SK-N-SH (cell line): ENCODE measurements around the gene MUC20. TPM values are rescaled to one million over a fixed set of nuclear protein-coding genes. Genes with fewer than 3 reads are reported as not detected.
"Not testable (repeated sequence)": the region's sequence is repeated elsewhere in the genome, so short reads cannot be mapped to it uniquely, and the experiment has no call there.

Source experiments
- CTCF ChIA-PET: fragments of 300-600, 350-600 bp; formaldehyde crosslinking; extraction: SDS; loops from one replicate; lab custom pipeline; 2021; lab: Yijun Ruan, JAX
- POLR2A ChIA-PET: fragments of 350-600 bp; sonication (Branson Sonifier 250); formaldehyde crosslinking; extraction: SDS; loops from one replicate; lab custom pipeline; 2020; ENCODE audit warnings: antibody characterized with exemption, inconsistent platforms; lab: Yijun Ruan, JAX
- DNase-seq: peaks from one replicate; pipeline ENCODE4 v3.0.0; 2012
- H2AFZ ChIP-seq: fragments of 200-600 bp; sonication (generic); 2 replicates; pipeline ENCODE4 v1.8.1; 2016; ENCODE audit warnings: antibody characterized with exemption, mild to moderate bottlenecking, low read depth
- H3F3A ChIP-seq: fragments of 200-600 bp; sonication (generic); replicated peaks from 2 replicates; pipeline ENCODE3; 2016; ENCODE audit warnings: antibody characterized with exemption, mild to moderate bottlenecking; ENCODE audit not compliant: insufficient read depth
- H3K27ac ChIP-seq, 2 experiments: fragments of 200-500 bp in 1 of 2; fragments of 200-600 bp in 1 of 2; sonication (Bioruptor generic) in 1 of 2; sonication (generic), shearing (Covaris generic) in 1 of 2; 2 replicates each; pipeline versions ENCODE4 v1.5.1 to v1.6.1; 2014 to 2016; ENCODE audit warnings: low read depth in 2 of 2, inconsistent platforms in 1 of 2, low read length in 1 of 2, mild to moderate bottlenecking in 1 of 2, mixed read lengths in 1 of 2
- H3K27me3 ChIP-seq: fragments of 200-600 bp; sonication (generic), shearing (Covaris generic); 2 replicates; pipeline ENCODE4 v1.6.1; 2016; ENCODE audit warnings: mixed run types; ENCODE audit not compliant: insufficient read depth
- H3K36me3 ChIP-seq, 2 experiments: fragments of 200-500 bp in 1 of 2; fragments of 200-600 bp in 1 of 2; sonication (Bioruptor generic) in 1 of 2; sonication (generic) in 1 of 2; replicated peaks in 1 of 2; 2 replicates each; pipeline versions ENCODE3 to v1.5.1; 2014 to 2016; ENCODE audit warnings: low read length in 1 of 2, mild to moderate bottlenecking in 1 of 2; ENCODE audit not compliant: insufficient read depth in 2 of 2, control insufficient read depth in 1 of 2
- H3K4me1 ChIP-seq, 2 experiments: fragments of 200-500 bp in 1 of 2; fragments of 200-600 bp in 1 of 2; sonication (Bioruptor generic) in 1 of 2; sonication (generic), shearing (Covaris generic) in 1 of 2; 2 replicates each; pipeline versions ENCODE4 v1.5.1 to v1.6.1; 2014 to 2016; ENCODE audit warnings: low read depth in 1 of 2, low read length in 1 of 2, mixed run types in 1 of 2; ENCODE audit not compliant: insufficient read depth in 2 of 2, control insufficient read depth in 1 of 2
- H3K4me2 ChIP-seq: fragments of 200-600 bp; sonication (generic), shearing (Covaris generic); 2 replicates; pipeline ENCODE4 v1.6.1; 2017; ENCODE audit warnings: mixed run types
- H3K4me3 ChIP-seq, 2 experiments: fragments of 200-500 bp in 1 of 2; fragments of 200-600 bp in 1 of 2; sonication (Bioruptor generic) in 1 of 2; sonication (generic), shearing (Covaris generic) in 1 of 2; 2 replicates each; pipeline versions ENCODE4 v1.5.1 to v1.8.1; 2014 to 2016; ENCODE audit warnings: low read depth in 2 of 2, inconsistent platforms in 1 of 2, low read length in 1 of 2, mild to moderate bottlenecking in 1 of 2, mixed read lengths in 1 of 2, moderate library complexity in 1 of 2
- H3K79me2 ChIP-seq: fragments of 200-600 bp; sonication (generic); 2 replicates; pipeline ENCODE4 v1.8.1; 2017; ENCODE audit warnings: mild to moderate bottlenecking; ENCODE audit not compliant: insufficient read depth
- H3K9ac ChIP-seq: fragments of 200-600 bp; sonication (generic); 2 replicates; pipeline ENCODE4 v1.6.1; 2017; ENCODE audit warnings: mixed run types
- H3K9me2 ChIP-seq: fragments of 200-600 bp; sonication (generic); 2 replicates; pipeline ENCODE4 v1.6.1; 2017; ENCODE audit warnings: mixed run types
- H3K9me3 ChIP-seq: fragments of 200-600 bp; sonication (generic); 2 replicates; pipeline ENCODE4 v1.6.1; 2017; ENCODE audit warnings: mixed run types, mild to moderate bottlenecking, moderate library complexity
- H4K20me1 ChIP-seq: fragments of 200-600 bp; sonication (generic); 2 replicates; pipeline ENCODE4 v1.6.1; 2017; ENCODE audit warnings: mild to moderate bottlenecking, mixed run types; ENCODE audit not compliant: insufficient read depth
- CTCF ChIP-seq: fragments of 200-600 bp; sonication (generic); IDR thresholded peaks from 2 replicates; pipeline ENCODE4 v1.6.1; 2017; ENCODE audit warnings: antibody characterized with exemption, mild to moderate bottlenecking, moderate library complexity
- EZH2phosphoT487 ChIP-seq: fragments of 200-600 bp; sonication (generic); IDR thresholded peaks from 2 replicates; pipeline ENCODE4 v1.6.1; 2017; ENCODE audit warnings: low read depth, mixed run types, mild to moderate bottlenecking, antibody characterized with exemption, moderate library complexity, borderline replicate concordance
- FOXJ3 ChIP-seq: sonication (generic); formaldehyde crosslinking; IDR thresholded peaks from 2 replicates; pipeline ENCODE4 v1.5.1; 2020; ENCODE audit warnings: mild to moderate bottlenecking, missing genetic modification reagents
- GATA2 ChIP-seq: sonication (generic); formaldehyde crosslinking; IDR thresholded peaks from 2 replicates; pipeline ENCODE4 v1.5.0; 2020; ENCODE audit warnings: mild to moderate bottlenecking, missing genetic modification reagents
- JUND ChIP-seq: IDR thresholded peaks from 2 replicates; pipeline ENCODE4 v1.4.0; 2012
- NFIC ChIP-seq: IDR thresholded peaks from 2 replicates; pipeline ENCODE4 v1.4.0; 2012; ENCODE audit warnings: borderline replicate concordance
- NRF1 ChIP-seq: IDR thresholded peaks from 2 replicates; pipeline ENCODE4 v1.6.1; 2012; ENCODE audit warnings: low read depth, mild to moderate bottlenecking, low read length
- POLR2AphosphoS5 ChIP-seq: IDR thresholded peaks from 2 replicates; pipeline ENCODE4 v1.6.1; 2012; ENCODE audit warnings: low read depth, low read length
- RCOR1 ChIP-seq: fragments of 150-350 bp; IDR thresholded peaks from 2 replicates; pipeline ENCODE4 v1.6.1; 2017; ENCODE audit warnings: antibody characterized with exemption, low read length
- RFX5 ChIP-seq: IDR thresholded peaks from 2 replicates; pipeline ENCODE4 v1.6.1; 2012; ENCODE audit warnings: mild to moderate bottlenecking, improper control_type of control experiment, low read length
- TCF12 ChIP-seq: IDR thresholded peaks from 2 replicates; pipeline ENCODE4 v1.4.0; 2012
- YY1 ChIP-seq: IDR thresholded peaks from 2 replicates; pipeline ENCODE4 v1.4.0; 2012; ENCODE audit warnings: low read depth, mild to moderate bottlenecking
- whole genome bisulfite sequencing: methylation state at CpG from one replicate; pipeline ENCODE4 v1.1.6; 2017; ENCODE audit warnings: low lambda C conversion rate; 5-methylcytosine and 5-hydroxymethylcytosine counted together
- polyA plus RNA-seq, 3 experiments: library from polyadenylated mRNA; depleted of rRNA; stranded (reverse); fragments of >200 nt; gene quantifications; 2 replicates each; pipeline ENCODE4 v1.2.3, GENCODE V29; 2012
- TF ChIP-seq, protein P1 (sequence below): IDR thresholded peaks from 2 replicates; pipeline ENCODE4 v1.4.0; 2012; ENCODE audit warnings: low read depth, borderline replicate concordance
- TF ChIP-seq, protein P2 (sequence below): IDR thresholded peaks from 2 replicates; pipeline ENCODE4; 2012
- TF ChIP-seq, protein P3 (sequence below): IDR thresholded peaks from 2 replicates; pipeline ENCODE4 v1.4.0; 2012; ENCODE audit warnings: low read depth, borderline replicate concordance
- TF ChIP-seq, protein P4 (sequence below): fragments of 150-350 bp; IDR thresholded peaks from 2 replicates; pipeline ENCODE4 v1.6.1; 2017; ENCODE audit warnings: antibody characterized with exemption, low read length, low read depth, borderline replicate concordance

The MUC20 gene
- polyA plus RNA-seq, 1 of the 3 experiments (the other 2 are of a cell fraction) = 0.31 TPM

DNA sequence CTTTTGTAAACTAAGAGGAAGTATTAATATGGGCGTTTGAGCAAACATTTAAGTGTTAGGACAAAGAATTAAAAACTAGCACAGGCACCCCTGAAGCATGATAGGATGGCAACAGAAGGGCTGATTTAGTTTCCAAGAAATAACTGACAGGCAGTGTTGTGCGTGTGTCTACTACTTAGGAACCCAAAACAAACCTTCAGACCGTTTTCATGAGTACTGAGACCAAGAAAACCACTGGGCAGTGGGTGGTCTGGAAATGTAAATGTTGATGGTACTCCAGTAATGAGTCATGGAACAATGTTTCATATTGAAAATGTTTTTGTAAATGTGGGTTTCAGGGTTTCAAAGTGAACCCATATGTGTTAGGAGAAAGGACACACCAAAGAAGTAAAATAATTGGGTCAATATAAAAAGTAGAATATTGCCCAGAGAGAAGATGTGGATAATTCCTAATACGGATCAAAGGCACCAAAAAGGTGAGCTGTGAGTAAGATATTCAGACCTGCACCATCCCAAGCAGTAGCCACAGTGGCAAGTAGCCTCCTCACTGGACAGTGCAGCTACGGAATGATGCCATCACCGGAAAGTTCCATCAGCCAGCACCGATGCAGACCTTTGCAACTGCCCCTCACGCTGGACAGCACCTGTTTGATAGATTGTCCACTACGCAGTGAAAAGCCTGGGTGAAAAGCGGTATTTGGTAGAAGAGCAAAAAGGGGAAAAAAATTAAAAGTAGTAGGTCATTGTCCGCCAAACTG, 29.0 kb upstream of the MUC20 start:
- not testable (repeated sequence) for H3K9me2 ChIP-seq
- WGBS = 98% methylated on average over 10 of the region's 11 CpGs

GRCh38 chr3:195692354-195692685, 28.5 kb upstream of the MUC20 start:
- Histone ChIP-seq H3K9me3 (no peaks in the 10 kb centered on the region), H3K4me2 (no peak overlapping the region), H3K27ac (no peak overlapping the region), H3K27me3 (no peaks in the 10 kb centered on the region), H3F3A (peaks cover 6% of the 10 kb centered on the region), H3K4me3 (no peak overlapping the region), H2AFZ (no peak overlapping the region), H3K36me3 (peaks cover 25 to 26% of the 10 kb centered on the region in 2 experiments), H3K4me1 (no peaks in the 10 kb centered on the region), H3K9me2 (no peaks in the 10 kb centered on the region), H3K9ac (no peak overlapping the region), H4K20me1 (peaks cover 7% of the 10 kb centered on the region; the same call in 1 of the 2 replicates), H3K79me2 (no peaks in the 10 kb centered on the region)
- WGBS = 95% methylated on average over 5 of the region's 5 CpGs
- ChIA-PET POLR2A (no interaction called here), CTCF (interaction anchor here (1.6 kb wide), 1 partner anchor 12 kb away, joined by 4 read pairs; no protein-coding TSS in a partner anchor)
- no peak for TF ChIP-seq GATA2 (CRISPR knock-in tag)
- TF ChIP-seq POLR2AphosphoS5 = no peak
- TF ChIP-seq NFIC = no peak
- TF ChIP-seq TCF12 = no peak
- no peak for TF ChIP-seq JUND
- no peak for TF ChIP-seq EZH2phosphoT487
- TF ChIP-seq YY1 = no peak
- TF ChIP-seq, protein P1, sequence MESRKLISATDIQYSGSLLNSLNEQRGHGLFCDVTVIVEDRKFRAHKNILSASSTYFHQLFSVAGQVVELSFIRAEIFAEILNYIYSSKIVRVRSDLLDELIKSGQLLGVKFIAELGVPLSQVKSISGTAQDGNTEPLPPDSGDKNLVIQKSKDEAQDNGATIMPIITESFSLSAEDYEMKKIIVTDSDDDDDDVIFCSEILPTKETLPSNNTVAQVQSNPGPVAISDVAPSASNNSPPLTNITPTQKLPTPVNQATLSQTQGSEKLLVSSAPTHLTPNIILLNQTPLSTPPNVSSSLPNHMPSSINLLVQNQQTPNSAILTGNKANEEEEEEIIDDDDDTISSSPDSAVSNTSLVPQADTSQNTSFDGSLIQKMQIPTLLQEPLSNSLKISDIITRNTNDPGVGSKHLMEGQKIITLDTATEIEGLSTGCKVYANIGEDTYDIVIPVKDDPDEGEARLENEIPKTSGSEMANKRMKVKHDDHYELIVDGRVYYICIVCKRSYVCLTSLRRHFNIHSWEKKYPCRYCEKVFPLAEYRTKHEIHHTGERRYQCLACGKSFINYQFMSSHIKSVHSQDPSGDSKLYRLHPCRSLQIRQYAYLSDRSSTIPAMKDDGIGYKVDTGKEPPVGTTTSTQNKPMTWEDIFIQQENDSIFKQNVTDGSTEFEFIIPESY = no peak
- TF ChIP-seq, protein P2, sequence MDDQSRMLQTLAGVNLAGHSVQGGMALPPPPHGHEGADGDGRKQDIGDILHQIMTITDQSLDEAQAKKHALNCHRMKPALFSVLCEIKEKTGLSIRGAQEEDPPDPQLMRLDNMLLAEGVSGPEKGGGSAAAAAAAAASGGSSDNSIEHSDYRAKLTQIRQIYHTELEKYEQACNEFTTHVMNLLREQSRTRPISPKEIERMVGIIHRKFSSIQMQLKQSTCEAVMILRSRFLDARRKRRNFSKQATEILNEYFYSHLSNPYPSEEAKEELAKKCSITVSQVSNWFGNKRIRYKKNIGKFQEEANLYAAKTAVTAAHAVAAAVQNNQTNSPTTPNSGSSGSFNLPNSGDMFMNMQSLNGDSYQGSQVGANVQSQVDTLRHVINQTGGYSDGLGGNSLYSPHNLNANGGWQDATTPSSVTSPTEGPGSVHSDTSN = no peak
- TF ChIP-seq NRF1 = no peak
- TF ChIP-seq, protein P3, sequence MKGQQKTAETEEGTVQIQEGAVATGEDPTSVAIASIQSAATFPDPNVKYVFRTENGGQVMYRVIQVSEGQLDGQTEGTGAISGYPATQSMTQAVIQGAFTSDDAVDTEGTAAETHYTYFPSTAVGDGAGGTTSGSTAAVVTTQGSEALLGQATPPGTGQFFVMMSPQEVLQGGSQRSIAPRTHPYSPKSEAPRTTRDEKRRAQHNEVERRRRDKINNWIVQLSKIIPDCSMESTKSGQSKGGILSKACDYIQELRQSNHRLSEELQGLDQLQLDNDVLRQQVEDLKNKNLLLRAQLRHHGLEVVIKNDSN = no peak
- TF ChIP-seq, protein P4, sequence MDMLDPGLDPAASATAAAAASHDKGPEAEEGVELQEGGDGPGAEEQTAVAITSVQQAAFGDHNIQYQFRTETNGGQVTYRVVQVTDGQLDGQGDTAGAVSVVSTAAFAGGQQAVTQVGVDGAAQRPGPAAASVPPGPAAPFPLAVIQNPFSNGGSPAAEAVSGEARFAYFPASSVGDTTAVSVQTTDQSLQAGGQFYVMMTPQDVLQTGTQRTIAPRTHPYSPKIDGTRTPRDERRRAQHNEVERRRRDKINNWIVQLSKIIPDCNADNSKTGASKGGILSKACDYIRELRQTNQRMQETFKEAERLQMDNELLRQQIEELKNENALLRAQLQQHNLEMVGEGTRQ = no peak
- no peak for TF ChIP-seq RCOR1
- TF ChIP-seq FOXJ3 = no peak
- TF ChIP-seq CTCF = no peak
- TF ChIP-seq RFX5 = no peak
- DNase-seq = no peak

More for the DNA sequence above, 29.0 kb upstream of the MUC20 start:
- H3K27ac ChIP-seq, H3K4me1 ChIP-seq, POLR2A ChIA-PET, H3K79me2 ChIP-seq, H3K27me3 ChIP-seq, H3K4me2 ChIP-seq, H4K20me1 ChIP-seq, H3F3A ChIP-seq, H3K9ac ChIP-seq, H3K9me3 ChIP-seq, H3K4me3 ChIP-seq, H2AFZ ChIP-seq, DNase-seq: not testable (repeated sequence)
- CTCF ChIA-PET = interaction anchor here (1.6 kb wide), 1 partner anchor 12 kb away, joined by 4 read pairs; no protein-coding TSS in a partner anchor
- H3K36me3 ChIP-seq = peaks cover 25 to 26% of the 10 kb centered on the region in 2 experiments
